ENCODE measurements around the gene LYPD6. TPM values are rescaled to one million over a fixed set of nuclear protein-coding genes. Genes with fewer than 3 reads are reported as not detected.
A peak's percentile ranks its signal among the peaks of the same experiment; 100 is the strongest.

Gene LYPD6
- total RNA-seq, 1 donor from 2014 or later, result 9.4 TPM

GRCh38 chr2:149353421-149353820, 23.0 kb downstream of the LYPD6 start:
- no peak for DNase-seq

GRCh38 chr2:149355716-149356422, 25.5 kb downstream of the LYPD6 start:
- no peak for DNase-seq

- DNase-seq, result no peak
These were observed 26.7 kb downstream of the LYPD6 start for GRCh38 chr2:149357058-149357457.

- DNase-seq, result peak; percentile 10
These were observed 29.7 kb downstream of the LYPD6 start for GRCh38 chr2:149360106-149360505.

GRCh38 chr2:149363958-149364357, 33.6 kb downstream of the LYPD6 start:
- no peak for DNase-seq

GRCh38 chr2:149364839-149365238, 34.5 kb downstream of the LYPD6 start:
- no peak for DNase-seq

- peak; percentile 82 for DNase-seq
These were observed 35.7 kb downstream of the LYPD6 start for GRCh38 chr2:149365931-149366583.

GRCh38 chr2:149370061-149370775, 39.8 kb downstream of the LYPD6 start:
- DNase-seq, result no peak

- no peak for DNase-seq
These were observed 41.1 kb downstream of the LYPD6 start for GRCh38 chr2:149371476-149371875.

- peak; percentile 62 for DNase-seq
These were observed 45.5 kb downstream of the LYPD6 start for GRCh38 chr2:149375801-149376361.

- no peak for DNase-seq
These were observed 49.8 kb downstream of the LYPD6 start for GRCh38 chr2:149380205-149380604.

GRCh38 chr2:149383340-149383739, 53.0 kb downstream of the LYPD6 start:
- no peak for DNase-seq

GRCh38 chr2:149385350-149385749, 55.0 kb downstream of the LYPD6 start:
- DNase-seq, result no peak

- no peak for DNase-seq
These were observed 57.0 kb downstream of the LYPD6 start for GRCh38 chr2:149387411-149387810.

- no peak for DNase-seq
These were observed 57.9 kb downstream of the LYPD6 start for GRCh38 chr2:149388120-149388816.

- DNase-seq, result no peak
These were observed 59.2 kb downstream of the LYPD6 start for GRCh38 chr2:149389506-149390167.

- no peak for DNase-seq
These were observed 63.2 kb downstream of the LYPD6 start for GRCh38 chr2:149393614-149394013.

GRCh38 chr2:149394864-149395263, 64.5 kb downstream of the LYPD6 start:
- peak; percentile 22 for DNase-seq

GRCh38 chr2:149399934-149400615, 69.7 kb downstream of the LYPD6 start:
- DNase-seq, result peak; percentile 52

- DNase-seq, result no peak
These were observed 70.6 kb downstream of the LYPD6 start for GRCh38 chr2:149400997-149401396.

- DNase-seq, result no peak
These were observed 79.1 kb downstream of the LYPD6 start for GRCh38 chr2:149409506-149409905.
